Trophoblast cell (in vitro differentiated cells and primary cell): ENCODE measurements around the gene STARD6.

Experiments used
- DNase-seq, 2 donors: peaks; one replicate each; pipeline ENCODE4 v3.0.0-alpha.2; 2016
- H2AFZ ChIP-seq: 2 replicates; pipeline ENCODE4 v1.6.1; 2013; ENCODE audit warnings: low read length, moderate library complexity, mild to moderate bottlenecking; ENCODE audit not compliant: insufficient read depth, poor library complexity
- H2AK5ac ChIP-seq: 2 replicates; pipeline ENCODE4 v1.6.1; 2013; ENCODE audit warnings: mild to moderate bottlenecking, low read length
- H2BK120ac ChIP-seq: 2 replicates; pipeline ENCODE4 v1.6.1; 2013; ENCODE audit warnings: low read length, mild to moderate bottlenecking, moderate library complexity; ENCODE audit not compliant: insufficient read depth, poor library complexity
- H2BK12ac ChIP-seq: 2 replicates; pipeline ENCODE4 v1.6.1; 2013; ENCODE audit warnings: mild to moderate bottlenecking, low read length, moderate library complexity
- H2BK5ac ChIP-seq: 2 replicates; pipeline ENCODE4 v1.6.1; 2013; ENCODE audit warnings: low read length, low read depth, moderate library complexity, mild to moderate bottlenecking; ENCODE audit not compliant: poor library complexity
- H3K14ac ChIP-seq: 2 replicates; pipeline ENCODE4 v1.6.1; 2013; ENCODE audit warnings: mild to moderate bottlenecking, low read length
- H3K18ac ChIP-seq: 2 replicates; pipeline ENCODE4 v1.6.1; 2013; ENCODE audit warnings: mild to moderate bottlenecking, low read length
- H3K23ac ChIP-seq: 2 replicates; pipeline ENCODE4 v1.6.1; 2013; ENCODE audit warnings: low read length
- H3K27ac ChIP-seq: 2 replicates; pipeline ENCODE4 v1.5.1; 2013; ENCODE audit warnings: low read depth, mild to moderate bottlenecking, inconsistent platforms, low read length, moderate library complexity
- H3K27me3 ChIP-seq: 2 replicates; pipeline ENCODE4 v1.6.1; 2013; ENCODE audit warnings: inconsistent platforms, mild to moderate bottlenecking, low read length, moderate library complexity; ENCODE audit not compliant: insufficient read depth
- H3K36me3 ChIP-seq, 2 experiments: 1 replicate in 1 of 2; 2 replicates in 1 of 2; pipeline ENCODE4 v1.6.1; 2013; ENCODE audit warnings: low read length in 2 of 2, mild to moderate bottlenecking in 2 of 2, moderate library complexity in 1 of 2; ENCODE audit not compliant: insufficient read depth in 2 of 2, control insufficient read depth in 1 of 2
- H3K4ac ChIP-seq: 2 replicates; pipeline ENCODE4 v1.6.1; 2013; ENCODE audit warnings: low read depth, mild to moderate bottlenecking, low read length, moderate library complexity
- H3K4me1 ChIP-seq, 2 experiments: 1 replicate in 1 of 2; 2 replicates in 1 of 2; pipeline ENCODE4 v1.6.1; 2013; ENCODE audit warnings: low read length in 2 of 2, mild to moderate bottlenecking in 2 of 2, moderate library complexity in 1 of 2; ENCODE audit not compliant: insufficient read depth in 2 of 2, control insufficient read depth in 1 of 2
- H3K4me2 ChIP-seq: 2 replicates; pipeline ENCODE4 v1.6.1; 2013; ENCODE audit warnings: inconsistent platforms, mild to moderate bottlenecking, low read length, moderate library complexity
- H3K4me3 ChIP-seq: 2 replicates; pipeline ENCODE4 v1.5.1; 2013; ENCODE audit warnings: mild to moderate bottlenecking, low read depth, low read length, inconsistent platforms
- H3K79me1 ChIP-seq: one replicate; pipeline ENCODE4 v1.6.1; 2013; ENCODE audit warnings: low read length
- H3K79me2 ChIP-seq: 2 replicates; pipeline ENCODE4 v1.6.1; 2013; ENCODE audit warnings: low read length, mild to moderate bottlenecking; ENCODE audit not compliant: control insufficient read depth, insufficient read depth, poor library complexity
- H3K9ac ChIP-seq: 2 replicates; pipeline ENCODE4 v1.6.1; 2013; ENCODE audit warnings: mild to moderate bottlenecking, low read length
- H3K9me3 ChIP-seq: 2 replicates; pipeline ENCODE4 v1.6.1; 2013; ENCODE audit warnings: low read depth, mild to moderate bottlenecking, control low read depth, inconsistent platforms, low read length; ENCODE audit not compliant: insufficient read depth
- H4K12ac ChIP-seq: 2 replicates; pipeline ENCODE4 v1.6.1; 2013; ENCODE audit warnings: low read depth, mild to moderate bottlenecking, low read length, moderate library complexity
- H4K8ac ChIP-seq: 2 replicates; pipeline ENCODE4 v1.6.1; 2013; ENCODE audit warnings: low read depth, mild to moderate bottlenecking, low read length, moderate library complexity
- H4K91ac ChIP-seq: one replicate; pipeline ENCODE4 v1.6.1; 2013; ENCODE audit warnings: low read depth, mild to moderate bottlenecking, low read length, moderate library complexity
- WGBS: extraction: QIAGEN DNeasy Blood & Tissue Kit; methylation state at CpG from one replicate; pipeline ENCODE4 v1.1.7; 2013; ENCODE audit warnings: missing lambda C conversion rate; ENCODE audit not compliant: insufficient read length, insufficient coverage; ENCODE audit errors: extremely low coverage; 5-methylcytosine and 5-hydroxymethylcytosine counted together

Gene STARD6

GRCh38 chr18:54359233-54359632, 1.6 kb upstream of the STARD6 start:
- Histone ChIP-seq H4K12ac (no peak overlapping the region), H3K14ac (no peak overlapping the region), H3K36me3 (peaks cover 0 to 2% of the 10 kb centered on the region in 2 experiments), H3K27me3 (no peaks in the 10 kb centered on the region), H3K4ac (no peak overlapping the region), H2BK12ac (no peak overlapping the region), H3K79me2 (peaks cover 7% of the 10 kb centered on the region), H2AK5ac (no peak overlapping the region), H3K23ac (no peak overlapping the region), H2BK5ac (no peak overlapping the region), H3K4me3 (no peak overlapping the region), H2AFZ (no peak overlapping the region), H3K79me1 (peaks cover 10% of the 10 kb centered on the region), H3K9ac (no peak overlapping the region), H3K27ac (no peak overlapping the region), H3K4me2 (no peak overlapping the region), H4K91ac (no peak overlapping the region), H3K18ac (no peak overlapping the region), H3K4me1 (peaks cover 0 to 2% of the 10 kb centered on the region in 2 experiments), H2BK120ac (no peak overlapping the region), H4K8ac (no peak overlapping the region), H3K9me3 (no peaks in the 10 kb centered on the region)
- peak in 1 of 2 donors; percentile 5 for DNase-seq
- no CpG with 5 or more reads among the region's 6 CpGs for WGBS

- Histone ChIP-seq H3K4me2 (peak overlapping the region; percentile 69), H2BK12ac (no peak overlapping the region), H3K79me1 (peaks cover 10% of the 10 kb centered on the region), H2AK5ac (no peak overlapping the region), H3K9ac (peak overlapping the region; percentile 64), H3K23ac (no peak overlapping the region), H3K4me3 (peak overlapping the region; percentile 90), H2BK5ac (peak overlapping the region; percentile 50), H3K79me2 (peaks cover 7% of the 10 kb centered on the region), H3K18ac (peak overlapping the region; percentile 67), H4K91ac (peak overlapping the region; percentile 86), H3K9me3 (no peaks in the 10 kb centered on the region), H3K14ac (peak overlapping the region; percentile 82), H3K36me3 (peaks cover 0 to 2% of the 10 kb centered on the region in 2 experiments), H4K8ac (peak overlapping the region; percentile 81), H2AFZ (peak overlapping the region; percentile 80), H4K12ac (peak overlapping the region; percentile 78), H3K27me3 (no peaks in the 10 kb centered on the region), H2BK120ac (peak overlapping the region; percentile 74), H3K27ac (peak overlapping the region; percentile 78), H3K4me1 (peaks cover 0 to 2% of the 10 kb centered on the region in 2 experiments), H3K4ac (peak overlapping the region; percentile 17)
- no CpG with 5 or more reads among the region's 21 CpGs for WGBS
- peak in 1 of 2 donors; percentile 37 for DNase-seq
These were observed 910 bp upstream of the STARD6 start for GRCh38 chr18:54358495-54359040.

- Histone ChIP-seq H2AFZ (peak overlapping the region; percentile 41), H3K4me2 (peak overlapping the region; percentile 69), H2BK12ac (no peak overlapping the region), H4K8ac (peak overlapping the region; percentile 80), H4K12ac (peak overlapping the region; percentile 33), H3K79me2 (peaks cover 7% of the 10 kb centered on the region), H2AK5ac (no peak overlapping the region), H3K27me3 (no peaks in the 10 kb centered on the region), H3K9me3 (no peaks in the 10 kb centered on the region), H3K4ac (no peak overlapping the region), H2BK5ac (peak overlapping the region; percentile 2), H2BK120ac (peak overlapping the region; percentile 37), H3K18ac (peak overlapping the region; percentile 26), H3K9ac (peak overlapping the region; percentile 82), H3K23ac (no peak overlapping the region), H3K79me1 (peaks cover 10% of the 10 kb centered on the region), H3K4me1 (peaks cover 0 to 2% of the 10 kb centered on the region in 2 experiments), H3K14ac (peak overlapping the region; percentile 32), H4K91ac (peak overlapping the region; percentile 56), H3K27ac (no peak overlapping the region), H3K4me3 (peak overlapping the region; percentile 84), H3K36me3 (peaks cover 0 to 2% of the 10 kb centered on the region in 2 experiments)
- WGBS, result no CpG with 5 or more reads among the region's 15 CpGs
- DNase-seq, result no peak
These were observed 487 bp downstream of the STARD6 start for GRCh38 chr18:54357082-54357659.

- H3K79me1 ChIP-seq, result no peaks in the 10 kb centered on the region
- H2BK12ac ChIP-seq, result no peak overlapping the region
- no peaks in the 10 kb centered on the region for H3K4me1 ChIP-seq
- no peak overlapping the region for H3K4me3 ChIP-seq
- no peak overlapping the region for H3K4me2 ChIP-seq
- no peaks in the 10 kb centered on the region for H3K36me3 ChIP-seq
- H2BK5ac ChIP-seq, result no peak overlapping the region
- no peak overlapping the region for H3K9ac ChIP-seq
- no peak for DNase-seq
- no peak overlapping the region for H3K18ac ChIP-seq
- H3K27me3 ChIP-seq, result no peaks in the 10 kb centered on the region
- H4K12ac ChIP-seq, result no peak overlapping the region
- no peak overlapping the region for H2AFZ ChIP-seq
- no peak overlapping the region for H3K14ac ChIP-seq
- no peaks in the 10 kb centered on the region for H3K79me2 ChIP-seq
- H3K23ac ChIP-seq, result no peak overlapping the region
- H3K4ac ChIP-seq, result no peak overlapping the region
- no peak overlapping the region for H2AK5ac ChIP-seq
- no peak overlapping the region for H2BK120ac ChIP-seq
- H4K8ac ChIP-seq, result no peak overlapping the region
- H3K9me3 ChIP-seq, result no peaks in the 10 kb centered on the region
- no peak overlapping the region for H4K91ac ChIP-seq
- no CpG with 5 or more reads among the region's 1 CpG for WGBS
- no peak overlapping the region for H3K27ac ChIP-seq
These were observed 6.5 kb downstream of the STARD6 start for GRCh38 chr18:54351186-54351585.
